ENCODE data around the gene SHBG. TPM values are rescaled to one million over a fixed set of nuclear protein-coding genes. Genes with fewer than 3 reads are reported as not detected.

The SHBG gene
- total RNA-seq, 4 donors from 2014 or later, result 0.32 to 0.41 TPM; not detected in 2

- intact Hi-C loops (cut with DNase I; ENCODE audit: low total_unique reads), result no loop called here
- Histone ChIP-seq H3K27ac (peak within 1 kb of the TSS; percentile 91 to 96 (median 93)), H3K27me3 (no peaks in the 10 kb centered on the region), H3K4me3 (peak within 1 kb of the TSS; percentile 70 to 88 (median 82)), H3K9me3 (no peaks in the 10 kb centered on the region), H3K4me1 (peaks cover 12 to 16% (median 15%) of the 10 kb centered on the region in 4 donors), H3K36me3 (no peaks in the 10 kb centered on the region)
- peak; percentile 95 for DNase-seq
- in situ Hi-C loops (cut with MboI; ENCODE audit: low pct_ligation_motif_present in 1 of 4, low pct_unique_long_range_greater_than_20kb in 1 of 4, low sequenced_read_pairs in 3 of 4), result no loop called here
- WGBS, 2 donors (ENCODE audit: low coverage in 1 of 2), result 0% methylated on average over 41 of the region's 54 CpGs; no CpG with 5 or more reads in 1 of the 2 donors
- TF ChIP-seq POLR2A (IDR thresholded peaks at IDR 0.05), result peak; percentile 86
- TF ChIP-seq CTCF (IDR thresholded peaks at IDR 0.05), result no peak
- peak; percentile 75 to 90 (median 86) for TF ChIP-seq POLR2AphosphoS5 (IDR thresholded peaks at IDR 0.05)
- TF ChIP-seq EP300 (IDR thresholded peaks at IDR 0.05; ENCODE audit: low read depth), result no peak
These were observed 2.4 kb upstream of the SHBG start, which contains the start of gene SAT2 for GRCh38 chr17:7627250-7628121. Gene SAT2 (minus strand): TSS chr17:7627821. CDS start chr17:7627635, 186 bp downstream.

- TF ChIP-seq EP300 (IDR thresholded peaks at IDR 0.05; ENCODE audit: low read depth) (no peak), POLR2AphosphoS5 (IDR thresholded peaks at IDR 0.05) (no peak), CTCF (IDR thresholded peaks at IDR 0.05) (no peak), POLR2A (IDR thresholded peaks at IDR 0.05) (no peak)
- Histone ChIP-seq H3K27ac (no peak overlapping the region), H3K4me3 (no peak overlapping the region), H3K27me3 (no peaks in the 10 kb centered on the region), H3K36me3 (no peaks in the 10 kb centered on the region), H3K9me3 (no peaks in the 10 kb centered on the region), H3K4me1 (peaks cover 8 to 10% (median 9%) of the 10 kb centered on the region in 4 donors)
- 89 to 100% methylated on average over 2 to 11 of the region's 11 CpGs for WGBS, 2 donors (ENCODE audit: low coverage in 1 of 2)
- intact Hi-C loops (cut with DNase I; ENCODE audit: low total_unique reads), result loop anchor here (5.0 kb wide), 1 partner anchor 56 kb away; the partner anchor contains the start of genes TP53 and WRAP53
- in situ Hi-C loops (cut with MboI; ENCODE audit: low pct_ligation_motif_present in 1 of 4, low pct_unique_long_range_greater_than_20kb in 1 of 4, low sequenced_read_pairs in 3 of 4), result loop anchor here in 2 of 4 donors (5.0 to 10.0 kb wide), 2 partner anchors 53 to 56 kb away; partner anchors contain the start of genes TP53 (in 2 of the 2) and WRAP53 (in 2 of the 2)
- DNase-seq, result no peak
These were observed 1.8 kb downstream of the SHBG start for GRCh38 chr17:7631398-7632380.

GRCh38 chr17:7632492-7632894 is 2.6 kb downstream of the SHBG start:
- intact Hi-C loops (cut with DNase I; ENCODE audit: low total_unique reads) (loop anchor here (5.0 kb wide), 1 partner anchor 55 kb away; the partner anchor contains the start of genes TP53 and WRAP53), in situ Hi-C loops (cut with MboI; ENCODE audit: low pct_ligation_motif_present in 1 of 4, low pct_unique_long_range_greater_than_20kb in 1 of 4, low sequenced_read_pairs in 3 of 4) (loop anchor here in 2 of 4 donors (5.0 to 10.0 kb wide), 2 partner anchors 52 to 55 kb away; partner anchors contain the start of genes TP53 (in 2 of the 2) and WRAP53 (in 2 of the 2))
- H3K36me3 ChIP-seq, result no peaks in the 10 kb centered on the region
- 21 to 27% methylated on average over 5 to 6 of the region's 6 CpGs for WGBS, 2 donors (ENCODE audit: low coverage in 1 of 2)
- H3K9me3 ChIP-seq, result no peaks in the 10 kb centered on the region
- peak; percentile 40 for DNase-seq
- peaks cover 5 to 6% (median 5%) of the 10 kb centered on the region in 4 donors for H3K4me1 ChIP-seq
- TF ChIP-seq EP300 (IDR thresholded peaks at IDR 0.05; ENCODE audit: low read depth) (no peak), POLR2AphosphoS5 (IDR thresholded peaks at IDR 0.05) (no peak), CTCF (IDR thresholded peaks at IDR 0.05) (peak; percentile 37 to 65 (median 50))
- H3K27ac ChIP-seq, result no peak overlapping the region
- H3K4me3 ChIP-seq, result no peak overlapping the region
- H3K27me3 ChIP-seq, result no peaks in the 10 kb centered on the region

Data from transverse colon (tissue), 4 donors.